Loucy (cell line): ENCODE results near the gene CAAP1.

ENCODE experiments used
- H2AFZ ChIP-seq: fragments of 200-600 bp; sonication (generic); 2 replicates; pipeline ENCODE4 v1.6.0; 2016; ENCODE audit warnings: antibody characterized with exemption, mild to moderate bottlenecking, low read length, moderate library complexity
- H3F3A ChIP-seq: fragments of 200-600 bp; 2 replicates; pipeline ENCODE4 v1.6.0; 2016; ENCODE audit warnings: antibody characterized with exemption, low read depth, mild to moderate bottlenecking
- H3K27me3 ChIP-seq: fragments of 200-600 bp; sonication (generic); 2 replicates; pipeline ENCODE4 v1.6.1; 2014; ENCODE audit warnings: low read length, mild to moderate bottlenecking; ENCODE audit not compliant: insufficient read depth, poor library complexity, severe bottlenecking
- H3K36me3 ChIP-seq: fragments of 200-600 bp; sonication (generic); 2 replicates; pipeline ENCODE4 v1.6.1; 2016; ENCODE audit warnings: low read length; ENCODE audit not compliant: insufficient read depth
- H3K4me1 ChIP-seq: fragments of 200-600 bp; sonication (generic); 2 replicates; pipeline ENCODE4 v1.5.1; 2014; ENCODE audit warnings: low read length, mild to moderate bottlenecking; ENCODE audit not compliant: insufficient read depth, poor library complexity, severe bottlenecking
- H3K4me2 ChIP-seq: fragments of 200-600 bp; sonication (generic); 2 replicates; pipeline ENCODE4 v1.6.0; 2014; ENCODE audit warnings: antibody characterized with exemption, low read length, low read depth, mild to moderate bottlenecking; ENCODE audit not compliant: poor library complexity, severe bottlenecking
- H3K4me3 ChIP-seq: fragments of 200-600 bp; sonication (generic); 2 replicates; pipeline ENCODE4 v1.5.1; 2014; ENCODE audit warnings: low read length, mild to moderate bottlenecking, mixed read lengths; ENCODE audit not compliant: poor library complexity, severe bottlenecking
- H3K79me2 ChIP-seq: fragments of 200-600 bp; sonication (generic); 2 replicates; pipeline ENCODE4 v1.6.1; 2014; ENCODE audit warnings: low read length; ENCODE audit not compliant: insufficient read depth
- H3K9ac ChIP-seq: fragments of 200-600 bp; sonication (generic); 2 replicates; pipeline ENCODE4 v1.6.0; 2014; ENCODE audit warnings: mild to moderate bottlenecking, low read depth, low read length, moderate library complexity; ENCODE audit not compliant: poor library complexity, severe bottlenecking
- H3K9me2 ChIP-seq: fragments of 200-600 bp; sonication (generic); replicated peaks from 2 replicates; pipeline ENCODE4 v1.6.1; 2016; ENCODE audit warnings: low read depth, low read length, mixed read lengths
- H3K9me3 ChIP-seq: fragments of 200-600 bp; sonication (generic); 2 replicates; pipeline ENCODE4 v1.6.1; 2014; ENCODE audit warnings: mild to moderate bottlenecking, antibody characterized with exemption, low read length, low read depth; ENCODE audit not compliant: insufficient read depth
- H4K20me1 ChIP-seq: fragments of 200-600 bp; sonication (generic); 2 replicates; pipeline ENCODE4 v1.6.0; 2014; ENCODE audit warnings: antibody characterized with exemption, low read length, mild to moderate bottlenecking; ENCODE audit not compliant: insufficient read depth, poor library complexity, severe bottlenecking
- EZH2phosphoT487 ChIP-seq: fragments of 200-600 bp; IDR thresholded peaks from 2 replicates; pipeline ENCODE4 v1.6.1; 2018; ENCODE audit warnings: antibody characterized with exemption, mild to moderate bottlenecking, moderate library complexity, borderline replicate concordance
- TF ChIP-seq, protein P1 (sequence below): fragments of 200-600 bp; sonication (generic); conservative IDR thresholded peaks from 2 replicates; pipeline ENCODE4 v1.5.1; 2014; ENCODE audit warnings: mild to moderate bottlenecking, antibody characterized with exemption, low read length

CAAP1 gene

DNA sequence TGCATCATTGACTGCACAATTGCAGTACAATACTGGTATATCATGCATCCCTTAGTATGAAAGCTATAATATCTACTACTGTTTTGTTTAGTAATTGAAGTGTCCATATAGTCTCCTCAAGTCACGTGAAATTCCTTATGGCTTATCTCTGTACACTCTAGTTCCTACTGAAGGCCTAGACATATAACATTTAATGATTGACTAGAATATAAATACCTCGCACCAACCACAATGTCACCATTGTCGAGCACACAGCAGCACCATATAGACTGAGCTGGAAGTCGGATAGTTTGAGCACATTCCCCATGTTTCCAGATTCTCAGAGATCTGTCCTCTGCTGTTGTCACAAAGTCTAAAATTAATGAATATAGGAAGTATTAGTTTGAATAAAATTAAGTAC is 33.0 kb upstream of the CAAP1 start:
- Histone ChIP-seq H3K9ac (no peak overlapping the region), H3K9me3 (no peaks in the 10 kb centered on the region), H2AFZ (no peak overlapping the region), H3K4me3 (no peak overlapping the region), H3K4me2 (no peak overlapping the region), H3K4me1 (no peaks in the 10 kb centered on the region), H3F3A (no peaks in the 10 kb centered on the region; the same call in 1 of the 2 replicates), H3K36me3 (peaks cover 89% of the 10 kb centered on the region), H3K27me3 (no peaks in the 10 kb centered on the region), H3K79me2 (0 out of 2 replicates have a peak, but pooled peaks cover 3% of the 10 kb centered on the region), H3K9me2 (no peaks in the 10 kb centered on the region), H4K20me1 (no peaks in the 10 kb centered on the region)
- no peak for TF ChIP-seq EZH2phosphoT487
- TF ChIP-seq, protein P1, sequence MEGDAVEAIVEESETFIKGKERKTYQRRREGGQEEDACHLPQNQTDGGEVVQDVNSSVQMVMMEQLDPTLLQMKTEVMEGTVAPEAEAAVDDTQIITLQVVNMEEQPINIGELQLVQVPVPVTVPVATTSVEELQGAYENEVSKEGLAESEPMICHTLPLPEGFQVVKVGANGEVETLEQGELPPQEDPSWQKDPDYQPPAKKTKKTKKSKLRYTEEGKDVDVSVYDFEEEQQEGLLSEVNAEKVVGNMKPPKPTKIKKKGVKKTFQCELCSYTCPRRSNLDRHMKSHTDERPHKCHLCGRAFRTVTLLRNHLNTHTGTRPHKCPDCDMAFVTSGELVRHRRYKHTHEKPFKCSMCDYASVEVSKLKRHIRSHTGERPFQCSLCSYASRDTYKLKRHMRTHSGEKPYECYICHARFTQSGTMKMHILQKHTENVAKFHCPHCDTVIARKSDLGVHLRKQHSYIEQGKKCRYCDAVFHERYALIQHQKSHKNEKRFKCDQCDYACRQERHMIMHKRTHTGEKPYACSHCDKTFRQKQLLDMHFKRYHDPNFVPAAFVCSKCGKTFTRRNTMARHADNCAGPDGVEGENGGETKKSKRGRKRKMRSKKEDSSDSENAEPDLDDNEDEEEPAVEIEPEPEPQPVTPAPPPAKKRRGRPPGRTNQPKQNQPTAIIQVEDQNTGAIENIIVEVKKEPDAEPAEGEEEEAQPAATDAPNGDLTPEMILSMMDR, result no peak

DNA sequence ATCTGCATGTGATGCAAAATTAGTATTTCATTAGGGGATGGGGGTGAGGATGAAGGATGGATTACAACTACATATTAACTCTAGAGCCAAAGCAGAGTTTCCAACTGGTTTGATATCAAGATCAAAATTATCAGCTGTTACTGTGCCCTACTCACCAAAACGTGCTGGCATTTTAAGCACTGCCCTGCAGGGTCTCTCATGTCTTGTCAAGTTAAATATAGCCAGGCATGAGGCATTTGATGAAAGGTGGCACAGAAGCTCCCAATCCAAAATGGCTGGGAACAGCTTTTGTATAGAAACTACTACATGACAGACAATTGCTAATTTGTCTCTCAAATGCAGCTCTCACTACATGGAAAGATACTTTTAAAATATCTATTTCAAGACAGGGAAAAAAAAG is 27.1 kb upstream of the CAAP1 start:
- no peaks in the 10 kb centered on the region for H3K27me3 ChIP-seq
- no peaks in the 10 kb centered on the region; the same call in 1 of the 2 replicates for H3F3A ChIP-seq
- H3K79me2 ChIP-seq, result no peaks in the 10 kb centered on the region
- H3K4me3 ChIP-seq, result no peak overlapping the region
- H3K9me2 ChIP-seq, result no peaks in the 10 kb centered on the region
- no peak overlapping the region for H3K4me2 ChIP-seq
- H3K4me1 ChIP-seq, result no peaks in the 10 kb centered on the region
- H2AFZ ChIP-seq, result no peak overlapping the region
- H3K9me3 ChIP-seq, result no peaks in the 10 kb centered on the region
- no peaks in the 10 kb centered on the region for H4K20me1 ChIP-seq
- TF ChIP-seq, protein P1, result no peak
- TF ChIP-seq EZH2phosphoT487, result no peak
- H3K36me3 ChIP-seq, result peaks cover 90% of the 10 kb centered on the region
- H3K9ac ChIP-seq, result no peak overlapping the region

DNA sequence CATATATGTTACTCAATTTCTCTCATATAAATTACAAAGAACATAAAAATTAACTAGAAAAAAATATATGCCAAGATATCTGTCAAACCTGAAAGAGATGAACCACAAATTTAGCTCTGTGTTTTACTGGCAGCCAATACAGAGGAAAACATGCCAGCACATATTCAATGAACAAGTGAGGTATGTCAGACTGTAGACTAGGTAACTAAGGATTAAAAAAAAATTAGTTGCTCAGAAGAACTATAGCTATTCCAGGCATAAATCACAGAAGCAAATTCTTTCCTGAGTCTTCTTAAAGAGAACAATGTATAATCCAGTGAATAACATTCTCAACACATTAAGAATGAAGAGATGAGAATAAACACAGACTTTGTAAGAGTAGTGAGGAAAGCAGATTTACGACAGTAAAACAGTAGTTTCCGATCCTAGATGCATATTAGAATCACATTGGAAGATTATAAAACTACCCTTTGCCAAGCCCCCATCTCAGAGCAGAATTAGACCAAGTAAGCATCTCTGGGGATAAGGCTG is 20.6 kb upstream of the CAAP1 start:
- TF ChIP-seq, protein P1, result no peak
- TF ChIP-seq EZH2phosphoT487, result no peak
- no peak overlapping the region for H3K9ac ChIP-seq
- H3K79me2 ChIP-seq, result no peaks in the 10 kb centered on the region
- H3K9me3 ChIP-seq, result no peaks in the 10 kb centered on the region
- H4K20me1 ChIP-seq, result no peaks in the 10 kb centered on the region
- H3K4me2 ChIP-seq, result no peak overlapping the region
- no peak overlapping the region for H2AFZ ChIP-seq
- H3K27me3 ChIP-seq, result no peaks in the 10 kb centered on the region
- H3K36me3 ChIP-seq, result peaks cover 51% of the 10 kb centered on the region; the same call in 1 of the 2 replicates
- H3K4me1 ChIP-seq, result no peaks in the 10 kb centered on the region
- H3K9me2 ChIP-seq, result no peaks in the 10 kb centered on the region
- no peaks in the 10 kb centered on the region for H3F3A ChIP-seq
- H3K4me3 ChIP-seq, result no peak overlapping the region
